ENCODE measurements around the gene TRNT1.

Gene TRNT1

GRCh38 chr3:3113042-3113709, 13.6 kb upstream of the TRNT1 start:
- DNase-seq, result no peak

DNA sequence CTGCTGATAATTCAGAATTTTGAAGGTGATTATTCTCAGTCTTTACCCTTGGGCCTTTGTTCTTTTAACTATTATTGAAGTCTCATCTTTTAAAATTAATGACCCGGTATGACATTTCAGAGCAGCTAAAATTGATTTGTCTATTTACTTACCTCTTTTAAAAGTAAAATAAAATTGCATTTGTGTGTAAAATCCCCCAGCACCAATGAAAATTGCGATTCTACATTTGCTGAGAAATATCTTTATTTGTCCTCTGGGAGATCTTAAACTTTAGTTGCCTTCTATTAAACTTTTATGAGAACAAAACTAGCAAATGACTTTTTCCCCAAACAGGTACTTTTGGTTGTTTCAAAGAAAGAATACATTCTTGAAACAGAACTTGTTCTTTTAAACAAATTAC, 9.1 kb upstream of the TRNT1 start:
- DNase-seq, result no peak

DNA sequence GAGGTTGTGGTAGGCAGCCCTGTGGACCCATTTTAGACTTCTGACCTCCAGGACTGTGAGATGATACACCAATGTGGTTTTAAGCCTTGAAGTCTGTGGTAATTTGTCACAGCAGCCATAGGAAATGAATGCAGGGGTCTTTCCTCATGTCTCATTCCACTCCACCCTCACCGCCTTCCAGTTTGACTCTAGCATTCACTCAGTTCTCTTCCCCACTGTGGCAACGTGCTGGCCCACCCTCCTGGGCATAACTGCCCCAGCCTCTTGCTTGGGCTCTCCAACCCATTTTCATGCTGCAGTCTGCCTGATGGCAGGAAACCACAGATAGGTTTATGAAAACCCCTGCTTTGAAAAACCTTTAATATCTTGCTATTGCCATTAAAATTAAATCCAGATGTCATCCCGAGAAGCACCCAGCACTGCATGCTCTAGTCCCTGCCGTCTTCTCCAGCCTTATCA, 7.3 kb upstream of the TRNT1 start:
- DNase-seq, result no peak

GRCh38 chr3:3125977-3126376, 763 bp upstream of the TRNT1 start:
- DNase-seq, result no peak

DNA sequence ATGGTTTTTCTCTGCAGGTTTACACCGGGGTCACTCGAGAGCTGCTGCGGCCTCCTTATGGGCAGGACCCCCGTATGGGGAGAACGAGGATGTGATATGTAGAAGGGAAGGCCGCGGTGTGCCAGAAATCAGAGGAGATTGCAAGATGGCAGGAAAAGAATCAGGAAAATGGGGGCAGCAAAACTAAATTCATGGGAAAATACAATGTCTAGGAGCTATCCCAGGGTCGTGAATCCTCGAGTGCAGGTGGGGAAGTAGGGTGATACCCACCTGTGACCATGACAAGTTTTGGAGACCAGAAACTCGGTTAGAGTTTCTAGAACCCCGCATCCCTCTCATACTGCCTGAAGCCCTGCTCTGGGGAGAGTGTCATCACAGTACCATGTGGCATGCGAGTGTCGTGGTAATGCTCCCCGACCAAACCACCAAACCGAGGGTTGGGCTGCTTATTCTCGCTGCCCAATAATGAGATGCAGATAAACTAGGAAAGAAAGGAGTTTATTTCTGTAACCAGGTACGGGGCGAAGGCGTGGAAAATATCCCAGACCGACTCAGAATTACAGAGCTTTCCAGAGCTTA, 781 bp downstream of the TRNT1 start:
- no peak for DNase-seq

- no peak for DNase-seq
Measured at GRCh38 chr3:3129579-3129978, 2.8 kb downstream of the TRNT1 start.

- DNase-seq, result no peak
Measured at GRCh38 chr3:3133500-3133899, 6.8 kb downstream of the TRNT1 start.

DNA sequence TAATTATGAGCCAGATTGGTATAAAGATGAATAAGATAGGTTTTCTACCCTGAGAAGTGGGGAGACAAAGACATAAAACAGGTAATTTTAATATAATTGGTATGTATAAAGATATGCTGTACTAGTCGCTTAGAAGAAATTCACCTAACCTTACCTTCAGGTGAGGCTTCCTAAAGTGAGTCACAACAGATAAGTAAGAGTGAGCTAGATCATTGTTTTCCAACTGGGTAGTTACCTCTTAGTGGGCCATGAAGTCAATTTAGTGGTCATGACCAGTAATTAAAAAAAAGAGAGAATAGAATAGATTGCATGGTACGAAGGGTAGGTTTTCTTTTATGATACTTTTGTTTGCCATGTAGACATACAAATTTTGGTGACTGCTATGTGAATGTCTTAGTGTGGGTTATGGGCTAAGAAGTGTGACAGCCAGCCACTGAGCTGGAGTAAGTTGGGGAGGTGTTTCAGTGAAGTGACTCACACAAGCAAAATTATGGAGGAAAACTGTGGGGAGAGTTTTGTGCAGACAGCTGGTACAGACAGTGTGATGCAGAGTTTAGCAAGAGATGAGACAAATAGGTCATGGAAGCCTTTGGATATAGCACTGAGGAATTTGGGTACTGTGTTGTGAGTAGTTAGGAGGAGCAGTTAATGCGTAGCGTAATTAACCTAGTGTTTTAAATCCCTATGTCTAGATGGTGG, 8.2 kb downstream of the TRNT1 start:
- no peak for DNase-seq

DNA sequence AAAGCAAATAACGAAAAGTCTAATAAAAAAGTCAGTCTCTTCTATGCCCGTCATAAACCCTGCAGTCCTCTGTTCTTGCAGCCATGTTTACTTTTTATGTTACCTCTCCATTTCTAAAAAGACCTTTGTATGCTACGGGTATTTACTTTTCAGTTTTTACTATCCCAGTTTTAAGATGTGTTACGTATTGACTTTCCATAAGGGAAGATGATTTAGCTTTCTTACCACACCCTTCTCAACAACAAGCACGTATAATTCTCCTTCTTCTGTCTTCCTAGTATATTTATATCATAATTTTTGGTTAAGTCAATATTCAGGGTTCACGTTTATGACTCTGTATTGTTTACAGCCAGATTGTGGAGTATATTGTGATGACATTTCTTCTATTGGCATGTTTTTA, 10.8 kb downstream of the TRNT1 start:
- no peak for DNase-seq

DNA sequence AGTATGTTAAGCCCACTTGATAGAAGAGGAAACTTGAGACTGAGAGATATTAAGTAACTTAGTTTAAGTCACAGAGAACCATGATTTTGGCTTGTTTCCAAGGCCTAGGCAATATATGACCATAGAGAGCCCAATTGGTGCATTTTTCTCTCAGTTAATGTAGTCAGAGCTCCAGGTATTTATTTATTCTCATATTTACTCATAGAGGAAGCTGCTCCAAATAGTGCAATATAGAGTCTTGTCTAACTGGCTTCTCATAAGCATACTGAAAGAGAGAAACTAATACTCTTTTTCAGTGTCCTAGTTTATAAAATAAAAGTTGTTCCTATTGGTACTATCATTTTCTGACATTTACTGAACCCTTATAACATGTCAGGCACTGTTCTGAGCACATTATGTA, 15.2 kb downstream of the TRNT1 start:
- DNase-seq, result no peak

GRCh38 chr3:3145831-3146230, 19.1 kb downstream of the TRNT1 start:
- DNase-seq, result no peak

GRCh38 chr3:3149560-3149959, 22.8 kb downstream of the TRNT1 start:
- no peak for DNase-seq

DNA sequence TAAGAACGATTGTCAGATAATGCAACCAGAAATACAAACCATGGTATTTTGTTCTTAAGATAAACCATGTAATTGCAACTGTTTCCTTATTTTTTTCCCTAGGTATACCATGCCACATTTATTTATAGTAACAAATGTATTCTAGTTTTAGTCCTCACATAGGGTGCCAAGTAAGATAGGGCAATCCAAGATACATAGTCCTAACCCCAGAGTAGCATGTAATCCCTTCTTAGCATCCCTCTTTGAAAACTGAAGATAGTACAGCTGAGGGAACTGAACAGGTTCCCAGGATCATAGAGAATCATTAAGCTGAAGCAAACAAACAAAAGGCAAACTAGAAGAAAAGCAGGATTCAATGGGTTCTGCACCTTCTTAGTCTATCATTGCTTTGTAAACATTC, 24.8 kb downstream of the TRNT1 start:
- no peak for DNase-seq

DNA sequence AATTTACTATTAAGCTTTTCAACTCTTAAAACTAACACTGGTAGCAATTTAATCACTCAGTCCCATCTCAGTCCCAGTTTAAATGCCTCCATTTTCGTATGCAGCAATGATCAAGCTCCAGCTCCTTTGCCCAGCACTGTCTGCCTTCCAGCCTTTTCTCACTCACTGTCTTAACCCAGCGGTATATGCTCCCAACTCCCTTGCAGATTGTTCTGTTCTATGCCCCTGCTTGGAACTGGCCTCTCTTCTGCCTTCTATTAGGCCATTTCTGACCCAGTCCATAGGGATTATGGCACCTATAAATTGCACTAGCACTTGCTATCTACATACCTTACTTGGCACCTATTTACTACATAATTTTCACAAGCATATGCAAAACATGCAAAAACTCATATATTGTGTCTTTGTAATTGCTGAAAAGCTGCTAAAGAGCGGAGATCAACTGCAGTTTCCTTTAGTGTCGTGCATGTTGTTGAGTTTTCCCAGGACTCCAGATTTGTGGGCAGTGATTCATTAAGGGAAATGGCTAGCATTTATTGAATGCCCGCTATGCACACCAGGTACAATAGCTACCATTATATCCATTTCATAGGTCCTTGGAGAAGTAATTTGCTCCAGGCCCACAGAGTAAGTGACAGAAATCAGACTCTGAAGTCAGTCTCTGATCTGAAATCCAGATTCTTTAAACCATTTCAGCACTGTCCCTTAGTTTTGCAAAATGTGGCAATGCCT, 28.3 kb downstream of the TRNT1 start:
- DNase-seq, result no peak

DNA sequence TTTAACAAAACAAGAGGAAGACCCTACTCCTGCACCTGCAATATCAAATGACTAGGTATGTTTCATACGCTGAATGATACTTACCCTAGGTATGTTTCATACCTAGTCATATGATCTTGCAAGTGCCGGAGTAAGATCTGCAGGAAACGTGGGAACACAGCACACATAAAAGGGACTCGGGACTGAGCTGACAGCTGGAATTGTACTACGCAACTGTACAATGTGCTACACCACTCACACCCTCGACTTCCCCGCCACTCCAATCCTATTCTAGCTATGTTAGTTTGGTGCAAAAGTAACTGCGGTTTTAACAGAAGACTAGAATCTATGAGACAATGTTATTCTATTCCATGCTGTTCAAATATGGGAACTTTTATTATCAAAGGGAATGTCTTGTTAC, 30.7 kb downstream of the TRNT1 start:
- no peak for DNase-seq

DNA sequence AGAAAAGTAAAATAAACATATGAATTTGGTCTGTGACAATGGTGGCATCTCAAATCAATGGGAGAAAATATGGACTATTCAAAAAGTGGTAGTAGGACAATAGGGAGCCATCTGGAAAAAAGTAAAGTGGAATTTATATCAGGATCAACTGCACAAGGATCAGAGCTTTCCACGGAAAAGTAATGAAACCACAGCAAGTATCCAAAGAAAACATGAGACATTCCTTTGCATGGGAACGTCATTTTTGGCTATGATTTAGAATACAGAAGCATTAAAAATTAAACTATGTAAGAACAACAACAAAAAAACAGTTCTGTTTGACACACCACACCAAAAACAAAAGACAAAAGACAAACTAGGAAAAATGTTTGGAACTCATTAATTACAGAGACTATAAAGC, 34.1 kb downstream of the TRNT1 start:
- DNase-seq, result no peak

- no peak for DNase-seq
Measured at GRCh38 chr3:3165241-3165640, 38.5 kb downstream of the TRNT1 start.

GRCh38 chr3:3165650-3166049, 38.9 kb downstream of the TRNT1 start:
- no peak for DNase-seq

- DNase-seq, result no peak
Measured at GRCh38 chr3:3170998-3171397, 44.3 kb downstream of the TRNT1 start.

- DNase-seq, result no peak
Measured at GRCh38 chr3:3172627-3173026, 45.9 kb downstream of the TRNT1 start.

DNA sequence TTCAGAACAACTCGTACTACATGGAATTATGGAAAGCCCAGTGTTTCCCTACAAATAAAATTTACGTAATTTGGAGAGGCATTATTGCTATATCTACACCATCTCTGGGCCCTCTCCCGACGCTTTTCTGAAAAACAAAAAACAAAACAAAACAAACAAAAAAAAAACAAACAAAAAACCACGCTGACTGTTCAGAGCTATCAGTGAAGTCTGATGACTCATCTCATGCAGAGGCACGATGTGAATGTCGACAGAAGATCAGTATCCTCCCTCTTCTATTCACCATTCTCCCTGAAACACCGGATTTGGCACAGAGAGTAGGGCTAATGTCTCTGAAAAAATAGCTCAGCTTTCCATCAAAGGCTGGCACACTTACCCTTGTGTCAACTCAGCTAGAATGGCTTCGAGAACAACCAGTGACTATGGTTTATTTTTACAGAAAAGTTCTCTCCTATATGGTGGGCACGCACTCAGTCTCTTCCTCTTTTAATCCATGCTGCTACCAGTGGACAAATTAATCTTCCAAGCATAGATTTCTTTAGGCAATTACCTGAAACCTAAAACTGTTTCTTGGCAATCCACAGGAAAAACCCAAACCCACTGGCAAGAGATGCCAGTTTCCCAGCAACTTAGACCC, 51.2 kb downstream of the TRNT1 start:
- no peak for DNase-seq

- no peak for DNase-seq
Measured at GRCh38 chr3:3178498-3179328, 52.0 kb downstream of the TRNT1 start.
